GM12864 (cell line): ENCODE measurements around the gene CCT7.

Experiments
- DNase-seq: peaks from one replicate; pipeline ENCODE4 v3.0.0-alpha.2; 2011; ENCODE audit warnings: low read depth
- H3K4me3 ChIP-seq: 2 replicates; pipeline ENCODE4 v1.5.1; 2011; ENCODE audit warnings: mild to moderate bottlenecking, low read depth, low read length, control low read depth
- TF ChIP-seq, protein P1 (sequence below): IDR thresholded peaks from 2 replicates; pipeline ENCODE4 v1.5.1; 2011; ENCODE audit warnings: low read depth, mild to moderate bottlenecking, moderate library complexity, low read length, control low read depth, inconsistent platforms; ENCODE audit errors: missing control alignments

CCT7 gene

DNA sequence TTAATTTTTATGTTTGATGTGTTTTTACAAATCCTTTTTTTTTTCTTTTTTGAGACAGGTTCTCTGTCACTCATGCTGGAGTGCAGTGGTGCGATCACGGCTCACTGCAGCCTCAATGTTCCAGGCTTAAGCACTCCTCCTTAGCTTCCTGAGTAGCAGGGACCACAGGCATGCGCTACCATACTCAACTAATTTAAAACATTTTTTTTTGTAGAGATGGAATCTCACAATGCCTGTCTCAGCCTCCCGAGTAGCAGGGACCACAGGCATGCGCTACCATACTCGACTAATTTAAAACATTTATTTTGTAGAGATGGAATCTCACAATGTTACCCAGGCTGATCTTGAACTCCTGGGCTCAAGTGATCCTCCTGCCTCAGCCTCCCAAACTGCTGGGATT, 28.5 kb upstream of the CCT7 start:
- TF ChIP-seq, protein P1, sequence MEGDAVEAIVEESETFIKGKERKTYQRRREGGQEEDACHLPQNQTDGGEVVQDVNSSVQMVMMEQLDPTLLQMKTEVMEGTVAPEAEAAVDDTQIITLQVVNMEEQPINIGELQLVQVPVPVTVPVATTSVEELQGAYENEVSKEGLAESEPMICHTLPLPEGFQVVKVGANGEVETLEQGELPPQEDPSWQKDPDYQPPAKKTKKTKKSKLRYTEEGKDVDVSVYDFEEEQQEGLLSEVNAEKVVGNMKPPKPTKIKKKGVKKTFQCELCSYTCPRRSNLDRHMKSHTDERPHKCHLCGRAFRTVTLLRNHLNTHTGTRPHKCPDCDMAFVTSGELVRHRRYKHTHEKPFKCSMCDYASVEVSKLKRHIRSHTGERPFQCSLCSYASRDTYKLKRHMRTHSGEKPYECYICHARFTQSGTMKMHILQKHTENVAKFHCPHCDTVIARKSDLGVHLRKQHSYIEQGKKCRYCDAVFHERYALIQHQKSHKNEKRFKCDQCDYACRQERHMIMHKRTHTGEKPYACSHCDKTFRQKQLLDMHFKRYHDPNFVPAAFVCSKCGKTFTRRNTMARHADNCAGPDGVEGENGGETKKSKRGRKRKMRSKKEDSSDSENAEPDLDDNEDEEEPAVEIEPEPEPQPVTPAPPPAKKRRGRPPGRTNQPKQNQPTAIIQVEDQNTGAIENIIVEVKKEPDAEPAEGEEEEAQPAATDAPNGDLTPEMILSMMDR: no peak
- no peak for DNase-seq
- no peak overlapping the region for H3K4me3 ChIP-seq

DNA sequence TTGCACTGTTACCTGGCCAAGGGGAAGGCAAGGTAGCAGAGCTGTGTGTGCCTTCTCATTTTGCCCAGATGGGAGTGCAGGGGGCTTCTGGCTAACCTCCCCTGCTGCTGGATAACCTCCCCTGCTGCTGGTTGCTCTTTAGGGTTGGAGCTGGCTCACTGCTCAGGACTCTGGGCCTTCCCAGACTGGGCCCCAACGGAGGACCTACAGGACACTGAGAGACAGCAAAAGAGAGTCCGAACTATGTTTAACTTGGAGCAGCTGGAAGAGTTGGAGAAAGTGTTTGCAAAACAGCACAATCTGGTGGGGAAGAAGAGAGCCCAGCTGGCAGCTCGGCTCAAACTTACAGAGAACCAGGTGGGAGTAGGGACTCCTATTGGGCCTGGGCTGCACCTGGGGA, 25.9 kb upstream of the CCT7 start:
- TF ChIP-seq, protein P1: no peak
- no peak overlapping the region for H3K4me3 ChIP-seq

GRCh38 chr2:73210019-73210418, 24.1 kb upstream of the CCT7 start:
- no peak for DNase-seq
- H3K4me3 ChIP-seq: no peak overlapping the region
- TF ChIP-seq, protein P1: no peak

More for the DNA sequence above, 25.9 kb upstream of the CCT7 start:
- DNase-seq: no peak

DNA sequence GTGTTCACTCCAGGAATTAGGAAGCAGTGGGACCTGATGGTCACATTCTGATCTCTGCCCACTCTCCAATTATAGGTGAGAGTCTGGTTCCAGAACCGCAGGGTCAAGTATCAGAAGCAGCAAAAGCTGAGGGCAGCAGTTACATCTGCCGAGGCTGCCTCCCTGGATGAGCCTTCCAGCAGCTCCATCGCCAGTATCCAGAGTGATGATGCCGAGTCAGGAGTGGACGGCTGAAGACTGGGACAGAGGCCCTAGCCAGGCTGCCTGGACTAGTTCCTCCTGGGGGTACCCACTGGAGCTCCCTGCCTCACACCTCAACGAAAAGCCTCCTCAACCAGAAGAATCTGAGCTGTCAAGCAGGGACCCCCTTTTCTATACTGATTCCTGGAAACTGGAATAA, 23.4 kb upstream of the CCT7 start:
- TF ChIP-seq, protein P1: no peak
- no peak overlapping the region for H3K4me3 ChIP-seq
- no peak for DNase-seq

DNA sequence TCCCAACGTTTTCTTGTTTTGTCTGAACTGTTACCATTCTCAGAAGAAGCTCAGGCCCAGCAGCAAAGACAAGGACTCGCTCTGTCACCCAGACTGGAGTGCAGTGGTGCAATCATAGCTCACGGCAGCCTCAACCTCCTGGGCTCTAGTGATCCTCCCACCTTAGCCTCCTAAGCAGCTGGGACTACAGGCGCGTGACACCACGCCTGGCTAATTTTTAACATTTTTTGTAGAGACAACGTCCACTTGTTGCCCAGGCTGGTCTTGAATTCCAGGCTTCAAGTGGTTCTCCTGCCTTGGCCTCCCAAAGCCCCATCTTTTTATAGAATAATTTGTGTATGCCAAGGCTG, 22.0 kb upstream of the CCT7 start:
- DNase-seq: no peak
- TF ChIP-seq, protein P1: no peak
- no peak overlapping the region for H3K4me3 ChIP-seq

DNA sequence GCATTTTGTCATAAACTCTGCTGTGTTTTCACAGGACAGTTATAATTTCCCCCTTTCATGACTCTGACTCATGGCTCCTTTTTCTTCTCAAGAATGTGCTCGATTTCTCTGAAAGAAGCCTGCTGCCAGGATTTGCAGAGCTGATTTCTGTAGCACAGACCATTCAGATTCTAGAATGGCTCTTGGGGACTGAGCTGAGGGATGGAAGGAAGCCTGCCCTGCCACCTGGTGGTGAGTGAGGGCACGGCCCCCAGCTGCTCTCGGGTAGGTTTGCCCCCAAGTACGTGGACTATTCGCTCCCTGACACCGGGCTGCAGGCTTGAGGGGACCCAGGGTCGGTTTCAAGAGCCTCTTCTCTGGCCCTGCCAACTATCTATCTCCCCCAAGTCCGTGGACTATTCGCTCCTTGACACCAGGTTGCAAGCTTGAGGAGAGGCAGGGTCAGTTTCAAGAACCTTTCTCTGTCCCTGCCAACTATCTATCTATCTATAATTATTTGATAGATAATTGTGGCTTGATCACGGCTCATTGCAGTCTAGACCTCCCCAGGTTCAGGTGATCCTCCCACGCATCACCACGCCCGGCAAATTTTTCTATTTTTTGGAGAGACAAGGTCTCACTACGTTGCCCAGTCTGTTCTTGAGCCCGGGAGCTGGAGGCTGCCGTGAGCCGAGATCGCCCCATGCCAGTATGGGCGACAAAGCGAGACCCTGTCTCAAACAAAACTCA, 21.5 kb upstream of the CCT7 start:
- H3K4me3 ChIP-seq: no peak overlapping the region
- DNase-seq: no peak
- TF ChIP-seq, protein P1: peak; percentile 99

DNA sequence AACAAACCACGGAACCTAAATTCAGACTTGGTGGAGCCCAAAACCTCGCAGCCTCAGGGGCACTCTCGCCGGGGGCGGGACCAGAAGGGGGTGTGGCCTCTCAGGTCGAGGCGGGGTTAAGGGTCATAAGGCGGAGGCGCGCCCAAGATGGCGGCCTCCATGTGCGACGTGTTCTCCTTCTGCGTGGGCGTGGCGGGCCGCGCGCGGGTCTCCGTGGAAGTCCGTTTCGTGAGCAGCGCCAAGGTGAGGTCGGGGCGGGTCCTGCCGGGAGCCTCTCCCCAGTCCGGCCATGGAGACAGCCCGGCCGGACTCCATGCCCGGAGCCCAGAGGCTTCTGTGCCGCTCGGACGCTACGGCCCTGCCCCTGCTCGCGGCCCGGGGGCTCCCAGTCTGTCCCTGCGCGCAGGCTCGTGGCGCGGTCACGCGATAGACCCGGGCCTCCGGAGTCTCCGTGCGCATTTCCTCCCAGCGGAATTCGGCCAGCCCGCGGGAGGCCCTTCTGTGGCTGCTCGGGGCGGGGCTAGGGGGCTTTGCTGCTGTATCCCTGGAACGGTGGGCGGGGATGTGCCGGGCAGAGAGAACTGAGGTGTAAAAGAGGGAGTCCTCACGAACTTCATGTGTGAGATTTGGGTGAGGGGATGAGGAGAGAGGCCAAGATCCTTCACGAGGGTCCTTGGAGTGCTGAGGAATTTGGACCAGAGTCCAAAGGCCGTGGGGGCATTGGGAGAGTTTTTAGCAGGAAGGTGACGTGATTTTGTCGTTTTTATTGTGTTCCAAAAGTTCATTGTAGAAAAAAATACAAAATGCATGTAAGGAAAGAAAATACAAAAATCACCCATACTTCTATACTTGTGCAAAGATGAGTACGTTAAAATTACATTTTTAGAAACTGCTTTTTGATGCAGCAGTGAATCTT, 19.7 kb upstream of the CCT7 start, which contains the start of gene SMYD5:
SMYD5 (plus strand) TSS at position 126 of the 916 bp plus-strand sequence; CDS start at position 148, 22 bp downstream.
- TF ChIP-seq, protein P1: no peak
- peak within 1 kb of the TSS; percentile 92 for H3K4me3 ChIP-seq
- DNase-seq: no peak
